Osteoblast (primary cell): ENCODE data around the gene YAE1. TPM values are rescaled to one million over a fixed set of nuclear protein-coding genes. Genes with fewer than 3 reads are reported as not detected.

ENCODE experiments used
- DNase-seq: peaks from one replicate; pipeline ENCODE4 v3.0.0; 2011; ENCODE audit warnings: low spot score, mixed read lengths; ENCODE audit not compliant: insufficient read length; ENCODE audit errors: missing footprints
- H2AFZ ChIP-seq: 2 replicates; pipeline ENCODE4 v1.6.0; 2011; ENCODE audit warnings: mild to moderate bottlenecking, low read length
- H3K27ac ChIP-seq: 2 replicates; pipeline ENCODE4 v1.5.1; 2011; ENCODE audit warnings: mild to moderate bottlenecking, low read depth, low read length, moderate library complexity
- H3K27me3 ChIP-seq: 2 replicates; pipeline ENCODE4 v1.6.0; 2012; ENCODE audit warnings: mild to moderate bottlenecking, control low read depth, inconsistent platforms, low read length, moderate library complexity; ENCODE audit not compliant: insufficient read depth
- H3K36me3 ChIP-seq: 2 replicates; pipeline ENCODE4 v1.5.1; 2011; ENCODE audit warnings: mild to moderate bottlenecking, low read length, control low read depth, moderate library complexity; ENCODE audit not compliant: insufficient read depth
- H3K4me1 ChIP-seq: 2 replicates; pipeline ENCODE4 v1.5.1; 2011; ENCODE audit warnings: mild to moderate bottlenecking, low read length, control low read depth, moderate library complexity; ENCODE audit not compliant: insufficient read depth
- H3K4me2 ChIP-seq: 2 replicates; pipeline ENCODE4 v1.6.0; 2011; ENCODE audit warnings: mild to moderate bottlenecking, low read length; ENCODE audit not compliant: insufficient read depth
- H3K4me3 ChIP-seq: fragments of 200-600 bp; sonication (generic); 3 replicates; pipeline ENCODE4 v1.5.1; 2012; ENCODE audit warnings: mild to moderate bottlenecking, low read length, inconsistent platforms; ENCODE audit not compliant: insufficient read depth
- H3K79me2 ChIP-seq: 2 replicates; pipeline ENCODE4 v1.6.0; 2012; ENCODE audit warnings: mild to moderate bottlenecking, low read length, control low read depth, inconsistent platforms; ENCODE audit not compliant: insufficient read depth
- H3K9me3 ChIP-seq: 2 replicates; pipeline ENCODE4 v1.5.1; 2011; ENCODE audit warnings: low read depth, low read length, control low read depth
- H4K20me1 ChIP-seq: 2 replicates; pipeline ENCODE4 v1.6.0; 2012; ENCODE audit warnings: mild to moderate bottlenecking, low read length, control low read depth; ENCODE audit not compliant: insufficient read depth
- total RNA-seq: library from RNA; depleted of rRNA; stranded (reverse); fragments of >200 nt; gene quantifications from 2 replicates; pipeline ENCODE4 v1.2.3, GENCODE V29; 2012
- TF ChIP-seq, protein P1 (sequence below): IDR thresholded peaks from 2 replicates; pipeline ENCODE4 v1.5.1; 2011; ENCODE audit warnings: mild to moderate bottlenecking, low read depth, low read length, moderate library complexity; ENCODE audit errors: extremely low read depth

The YAE1 gene
- total RNA-seq, 1 donor, result 29.0 TPM

GRCh38 chr7:39557911-39558310 lies 8.3 kb upstream of the YAE1 start:
- no peak for DNase-seq
- Histone ChIP-seq H4K20me1 (no peaks in the 10 kb centered on the region), H3K79me2 (no peaks in the 10 kb centered on the region), H3K4me2 (no peak overlapping the region), H2AFZ (no peak overlapping the region), H3K36me3 (no peaks in the 10 kb centered on the region), H3K27ac (no peak overlapping the region), H3K27me3 (peaks cover 18% of the 10 kb centered on the region), H3K4me1 (no peaks in the 10 kb centered on the region), H3K9me3 (no peaks in the 10 kb centered on the region), H3K4me3 (no peak overlapping the region)
- TF ChIP-seq, protein P1, sequence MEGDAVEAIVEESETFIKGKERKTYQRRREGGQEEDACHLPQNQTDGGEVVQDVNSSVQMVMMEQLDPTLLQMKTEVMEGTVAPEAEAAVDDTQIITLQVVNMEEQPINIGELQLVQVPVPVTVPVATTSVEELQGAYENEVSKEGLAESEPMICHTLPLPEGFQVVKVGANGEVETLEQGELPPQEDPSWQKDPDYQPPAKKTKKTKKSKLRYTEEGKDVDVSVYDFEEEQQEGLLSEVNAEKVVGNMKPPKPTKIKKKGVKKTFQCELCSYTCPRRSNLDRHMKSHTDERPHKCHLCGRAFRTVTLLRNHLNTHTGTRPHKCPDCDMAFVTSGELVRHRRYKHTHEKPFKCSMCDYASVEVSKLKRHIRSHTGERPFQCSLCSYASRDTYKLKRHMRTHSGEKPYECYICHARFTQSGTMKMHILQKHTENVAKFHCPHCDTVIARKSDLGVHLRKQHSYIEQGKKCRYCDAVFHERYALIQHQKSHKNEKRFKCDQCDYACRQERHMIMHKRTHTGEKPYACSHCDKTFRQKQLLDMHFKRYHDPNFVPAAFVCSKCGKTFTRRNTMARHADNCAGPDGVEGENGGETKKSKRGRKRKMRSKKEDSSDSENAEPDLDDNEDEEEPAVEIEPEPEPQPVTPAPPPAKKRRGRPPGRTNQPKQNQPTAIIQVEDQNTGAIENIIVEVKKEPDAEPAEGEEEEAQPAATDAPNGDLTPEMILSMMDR, result no peak

GRCh38 chr7:39560408-39560807 lies 5.8 kb upstream of the YAE1 start:
- Histone ChIP-seq H4K20me1 (no peaks in the 10 kb centered on the region), H3K27ac (no peak overlapping the region), H3K4me1 (peaks cover 1% of the 10 kb centered on the region), H3K4me2 (no peak overlapping the region), H3K9me3 (no peaks in the 10 kb centered on the region), H3K4me3 (no peak overlapping the region), H2AFZ (no peak overlapping the region), H3K27me3 (peaks cover 18% of the 10 kb centered on the region), H3K36me3 (no peaks in the 10 kb centered on the region), H3K79me2 (no peaks in the 10 kb centered on the region)
- TF ChIP-seq, protein P1, result no peak
- DNase-seq, result no peak

DNA sequence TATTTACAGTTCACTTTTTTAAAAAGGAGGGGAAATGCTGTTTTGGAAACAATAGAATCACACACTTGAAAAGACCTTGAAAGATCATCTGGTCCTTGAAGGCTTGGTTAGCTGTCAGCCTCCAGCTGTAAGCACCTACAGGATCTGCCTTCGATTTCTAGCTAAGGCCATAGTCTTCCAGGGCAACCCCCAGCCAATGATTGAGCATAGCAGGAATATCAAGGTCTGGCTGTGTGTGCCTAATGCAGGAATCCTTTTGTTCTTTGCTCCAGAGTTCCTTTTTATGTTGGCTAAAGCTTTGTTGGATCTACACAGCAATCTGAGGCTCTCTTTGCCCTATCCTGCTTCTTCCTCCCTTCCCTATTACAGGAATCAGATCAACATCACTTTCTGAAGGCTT lies 5.2 kb upstream of the YAE1 start:
- Histone ChIP-seq H3K27me3 (peaks cover 15% of the 10 kb centered on the region), H3K4me3 (no peak overlapping the region), H2AFZ (no peak overlapping the region), H3K9me3 (no peaks in the 10 kb centered on the region), H4K20me1 (no peaks in the 10 kb centered on the region), H3K27ac (no peak overlapping the region), H3K36me3 (no peaks in the 10 kb centered on the region), H3K79me2 (no peaks in the 10 kb centered on the region), H3K4me2 (no peak overlapping the region), H3K4me1 (peaks cover 4% of the 10 kb centered on the region)
- TF ChIP-seq, protein P1, result no peak
- no peak for DNase-seq

GRCh38 chr7:39565538-39565937 lies 666 bp upstream of the YAE1 start:
- Histone ChIP-seq H2AFZ (peak overlapping the region; percentile 89), H3K79me2 (peaks cover 30% of the 10 kb centered on the region)
- TF ChIP-seq, protein P1, result no peak

More at GRCh38 chr7:39565538-39565937, 666 bp upstream of the YAE1 start:
- H3K4me3 ChIP-seq, result peak overlapping the region; percentile 78
- H4K20me1 ChIP-seq, result no peaks in the 10 kb centered on the region
- H3K4me1 ChIP-seq, result peaks cover 14% of the 10 kb centered on the region
- H3K27ac ChIP-seq, result peak overlapping the region; percentile 68
- no peaks in the 10 kb centered on the region for H3K27me3 ChIP-seq
- H3K36me3 ChIP-seq, result no peaks in the 10 kb centered on the region
- no peaks in the 10 kb centered on the region for H3K9me3 ChIP-seq
- DNase-seq, result no peak
- peak overlapping the region; percentile 86 for H3K4me2 ChIP-seq
